Neural crest cell (in vitro differentiated cells): ENCODE measurements around the gene GSDME. TPM values are rescaled to one million over a fixed set of nuclear protein-coding genes. Genes with fewer than 3 reads are reported as not detected.

Experiments used
- DNase-seq: peaks from one replicate; pipeline ENCODE4 v3.0.0; 2021; ENCODE audit warnings: low read depth, mixed read lengths, low spot score
- H3K27ac Mint-ChIP-seq: one replicate; pipeline ENCODE4 v1.8.0; 2021; ENCODE audit warnings: mild to moderate bottlenecking, mixed read lengths; ENCODE audit not compliant: unreplicated experiment
- H3K27me3 Mint-ChIP-seq: 2 replicates; pipeline ENCODE4 v1.8.0; 2021; ENCODE audit warnings: low read depth, mild to moderate bottlenecking, mixed read lengths
- H3K36me3 Mint-ChIP-seq: 2 replicates; pipeline ENCODE4 v1.8.0; 2021; ENCODE audit warnings: low read depth, mild to moderate bottlenecking, mixed read lengths
- H3K4me1 Mint-ChIP-seq: 2 replicates; pipeline ENCODE4 v1.8.0; 2021; ENCODE audit warnings: mixed read lengths
- H3K4me3 Mint-ChIP-seq: one replicate; pipeline ENCODE4 v1.8.0; 2021; ENCODE audit warnings: mild to moderate bottlenecking, mixed read lengths
- H3K9me3 Mint-ChIP-seq: 2 replicates; pipeline ENCODE4 v1.8.0; 2021; ENCODE audit warnings: mixed read lengths
- total RNA-seq: library from RNA; stranded (reverse); gene quantifications from 2 replicates; pipeline ENCODE4 v1.2.1, GENCODE V29; 2021
- TF ChIP-seq, protein P1 (sequence below): fragments of 200-600 bp; sonication (generic); conservative IDR thresholded peaks from 2 replicates; pipeline ENCODE4 v1.5.0; 2021; ENCODE audit warnings: antibody characterized with exemption, mild to moderate bottlenecking

The GSDME gene
- total RNA-seq, 1 donor from 2014 or later, result 18.9 TPM

DNA sequence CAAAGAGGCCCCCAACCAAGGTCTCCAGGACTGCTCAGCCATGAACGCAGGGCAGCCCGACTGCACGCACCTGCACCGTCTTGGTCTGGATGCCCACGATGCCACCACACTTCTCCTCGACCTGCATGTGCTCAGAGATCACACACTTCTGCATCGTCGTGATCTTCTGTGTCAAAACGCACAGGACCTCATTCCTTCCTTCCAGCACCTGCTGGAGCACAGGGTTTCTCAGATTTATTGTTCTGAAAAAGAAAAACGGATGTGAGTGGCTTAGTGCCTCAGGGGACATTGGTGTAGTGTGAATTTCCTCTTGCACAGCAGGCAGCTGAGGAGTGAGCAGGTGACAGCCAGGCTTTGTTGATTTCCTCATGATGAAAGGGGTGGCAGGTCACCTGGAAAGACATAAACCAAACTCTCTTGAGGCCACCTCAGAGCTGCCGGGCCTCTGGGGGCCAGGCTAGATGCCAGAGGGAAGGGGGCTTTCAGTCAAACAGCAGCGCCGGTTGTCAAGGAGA is 38.2 kb downstream of the GSDME start:
- no peak overlapping the region for H3K27ac Mint-ChIP-seq
- H3K9me3 Mint-ChIP-seq, result no peaks in the 10 kb centered on the region
- DNase-seq, result no peak
- H3K4me1 Mint-ChIP-seq, result peaks cover 24% of the 10 kb centered on the region
- no peaks in the 10 kb centered on the region for H3K27me3 Mint-ChIP-seq
- TF ChIP-seq, protein P1, sequence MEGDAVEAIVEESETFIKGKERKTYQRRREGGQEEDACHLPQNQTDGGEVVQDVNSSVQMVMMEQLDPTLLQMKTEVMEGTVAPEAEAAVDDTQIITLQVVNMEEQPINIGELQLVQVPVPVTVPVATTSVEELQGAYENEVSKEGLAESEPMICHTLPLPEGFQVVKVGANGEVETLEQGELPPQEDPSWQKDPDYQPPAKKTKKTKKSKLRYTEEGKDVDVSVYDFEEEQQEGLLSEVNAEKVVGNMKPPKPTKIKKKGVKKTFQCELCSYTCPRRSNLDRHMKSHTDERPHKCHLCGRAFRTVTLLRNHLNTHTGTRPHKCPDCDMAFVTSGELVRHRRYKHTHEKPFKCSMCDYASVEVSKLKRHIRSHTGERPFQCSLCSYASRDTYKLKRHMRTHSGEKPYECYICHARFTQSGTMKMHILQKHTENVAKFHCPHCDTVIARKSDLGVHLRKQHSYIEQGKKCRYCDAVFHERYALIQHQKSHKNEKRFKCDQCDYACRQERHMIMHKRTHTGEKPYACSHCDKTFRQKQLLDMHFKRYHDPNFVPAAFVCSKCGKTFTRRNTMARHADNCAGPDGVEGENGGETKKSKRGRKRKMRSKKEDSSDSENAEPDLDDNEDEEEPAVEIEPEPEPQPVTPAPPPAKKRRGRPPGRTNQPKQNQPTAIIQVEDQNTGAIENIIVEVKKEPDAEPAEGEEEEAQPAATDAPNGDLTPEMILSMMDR, result no peak
- peaks cover 5% of the 10 kb centered on the region for H3K36me3 Mint-ChIP-seq
- no peak overlapping the region for H3K4me3 Mint-ChIP-seq

GRCh38 chr7:24718431-24718831 is 38.8 kb downstream of the GSDME start:
- no peaks in the 10 kb centered on the region for H3K27me3 Mint-ChIP-seq
- H3K27ac Mint-ChIP-seq, result no peak overlapping the region
- peaks cover 7% of the 10 kb centered on the region for H3K36me3 Mint-ChIP-seq
- H3K9me3 Mint-ChIP-seq, result no peaks in the 10 kb centered on the region
- DNase-seq, result no peak
- peaks cover 24% of the 10 kb centered on the region for H3K4me1 Mint-ChIP-seq
- TF ChIP-seq, protein P1, result no peak
- H3K4me3 Mint-ChIP-seq, result no peak overlapping the region

DNA sequence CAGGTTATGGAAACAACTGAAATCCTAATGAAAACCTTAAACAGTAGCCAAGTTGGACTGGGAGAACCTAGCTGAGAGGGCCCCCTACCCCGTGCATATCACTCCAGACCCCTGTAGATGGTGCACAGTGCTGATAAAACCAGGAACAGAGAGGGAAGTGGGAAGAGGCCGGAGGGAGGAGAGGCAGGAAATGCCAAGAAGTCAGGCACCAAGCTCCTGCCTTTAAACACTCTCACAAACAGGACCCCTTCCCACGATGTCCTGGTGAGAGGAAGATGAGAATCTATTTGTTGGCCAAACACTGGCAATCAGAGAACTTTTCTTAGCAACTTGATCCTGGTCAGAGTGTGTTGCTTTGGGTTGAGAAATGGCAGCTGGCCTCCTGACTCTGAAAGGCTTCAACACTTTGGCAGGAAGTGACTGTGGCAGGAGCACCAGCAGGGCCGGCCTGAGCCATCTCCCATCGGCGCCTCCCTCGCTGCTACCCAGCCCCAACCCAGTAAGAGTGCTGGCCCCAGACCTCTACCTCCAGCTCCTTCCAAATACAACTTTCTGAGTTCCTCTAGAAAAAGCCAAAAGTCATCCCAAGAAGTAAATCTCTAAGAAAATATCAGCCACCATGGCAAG is 39.5 kb downstream of the GSDME start:
- H3K9me3 Mint-ChIP-seq, result no peaks in the 10 kb centered on the region
- no peaks in the 10 kb centered on the region for H3K27me3 Mint-ChIP-seq
- H3K4me3 Mint-ChIP-seq, result no peak overlapping the region
- H3K4me1 Mint-ChIP-seq, result peaks cover 21% of the 10 kb centered on the region
- TF ChIP-seq, protein P1, result no peak
- no peak overlapping the region for H3K27ac Mint-ChIP-seq
- no peak for DNase-seq
- H3K36me3 Mint-ChIP-seq, result peaks cover 9% of the 10 kb centered on the region

DNA sequence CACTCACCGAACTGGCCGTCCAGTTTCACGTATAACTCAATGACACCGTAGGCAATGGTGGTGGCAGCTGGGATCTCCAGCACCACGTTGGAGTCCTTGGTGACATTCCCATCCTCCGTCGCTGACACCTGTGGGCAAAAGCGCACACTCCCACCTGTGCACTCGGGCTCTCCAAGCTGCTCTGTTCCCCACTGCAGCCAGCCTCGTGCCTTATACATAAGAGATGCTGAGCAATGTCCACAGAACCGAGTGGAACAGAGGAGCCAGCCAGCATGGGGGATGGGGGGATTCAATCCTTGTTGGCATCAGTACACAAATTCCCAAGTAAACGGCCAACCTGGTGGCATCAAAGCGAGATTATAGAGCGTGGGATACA is 40.0 kb downstream of the GSDME start:
- TF ChIP-seq, protein P1, result no peak
- Mint-ChIP-seq H3K27me3 (no peaks in the 10 kb centered on the region), H3K9me3 (no peaks in the 10 kb centered on the region), H3K4me1 (peaks cover 15% of the 10 kb centered on the region), H3K36me3 (peaks cover 9% of the 10 kb centered on the region), H3K27ac (no peak overlapping the region), H3K4me3 (no peak overlapping the region)
- DNase-seq, result no peak

DNA sequence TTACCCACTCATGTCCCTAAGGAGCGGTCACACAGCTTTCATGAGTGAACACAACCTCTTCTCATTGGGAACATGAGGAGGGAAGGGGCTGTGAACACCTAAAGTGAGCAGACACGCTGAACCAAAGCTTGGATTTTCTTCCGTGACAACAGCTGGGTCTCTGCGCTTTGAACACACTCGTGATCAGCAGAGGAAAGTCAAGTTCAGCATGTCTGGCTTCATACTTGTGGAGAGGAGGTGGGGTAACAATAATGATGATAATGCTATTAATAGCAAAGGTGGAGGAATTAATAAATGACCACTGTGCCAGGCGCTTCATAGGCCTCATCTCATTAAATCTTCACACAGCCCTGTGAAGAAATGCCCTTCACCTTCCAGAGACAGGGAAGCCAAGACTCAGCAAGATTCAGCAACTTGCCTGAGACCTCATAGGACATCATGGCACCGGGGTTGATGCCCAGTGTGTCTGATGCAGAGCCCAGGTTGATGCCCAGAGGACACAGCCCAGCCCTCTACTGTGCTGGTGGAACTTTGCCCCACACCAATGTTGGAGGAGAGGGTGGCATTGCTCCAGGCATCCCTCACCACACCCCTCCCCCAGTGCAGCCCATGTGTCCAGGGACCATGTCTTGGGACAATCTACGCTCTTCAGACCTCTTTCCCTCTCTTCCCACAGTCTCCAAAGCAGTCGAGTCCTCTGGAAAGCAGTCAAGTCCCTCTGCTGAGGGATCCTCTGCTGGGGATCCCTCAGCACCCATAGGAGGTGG is 40.6 kb downstream of the GSDME start:
- peaks cover 9% of the 10 kb centered on the region for H3K36me3 Mint-ChIP-seq
- no peak for DNase-seq

More for the DNA sequence above, 40.6 kb downstream of the GSDME start:
- Mint-ChIP-seq H3K4me1 (peaks cover 10% of the 10 kb centered on the region), H3K27me3 (no peaks in the 10 kb centered on the region), H3K27ac (no peak overlapping the region), H3K9me3 (no peaks in the 10 kb centered on the region), H3K4me3 (no peak overlapping the region)
- TF ChIP-seq, protein P1, result no peak
